HG02970 (cell line): ENCODE results near the gene MED14.
A peak's percentile ranks its signal among the peaks of the same experiment; 100 is the strongest.
"Not testable (repeated sequence)": the region's sequence is repeated elsewhere in the genome, so short reads cannot be mapped to it uniquely, and the experiment has no call there.

Source experiments
- ATAC-seq: cut with Tn5 transposase; IDR thresholded peaks from one replicate; pipeline ENCODE4 v1.9.1; 2021; ENCODE audit warnings: mild to moderate bottlenecking, moderate library complexity, moderate number of reproducible peaks; ENCODE audit not compliant: unreplicated experiment, low FRiP score

The MED14 gene

GRCh38 chrX:40735325-40736169 lies at the start of gene MED14:
TSS of gene MED14 (minus strand) at chrX:40735542. CDS start at chrX:40735412, 130 bp downstream.
- peak; percentile 90 for ATAC-seq

DNA sequence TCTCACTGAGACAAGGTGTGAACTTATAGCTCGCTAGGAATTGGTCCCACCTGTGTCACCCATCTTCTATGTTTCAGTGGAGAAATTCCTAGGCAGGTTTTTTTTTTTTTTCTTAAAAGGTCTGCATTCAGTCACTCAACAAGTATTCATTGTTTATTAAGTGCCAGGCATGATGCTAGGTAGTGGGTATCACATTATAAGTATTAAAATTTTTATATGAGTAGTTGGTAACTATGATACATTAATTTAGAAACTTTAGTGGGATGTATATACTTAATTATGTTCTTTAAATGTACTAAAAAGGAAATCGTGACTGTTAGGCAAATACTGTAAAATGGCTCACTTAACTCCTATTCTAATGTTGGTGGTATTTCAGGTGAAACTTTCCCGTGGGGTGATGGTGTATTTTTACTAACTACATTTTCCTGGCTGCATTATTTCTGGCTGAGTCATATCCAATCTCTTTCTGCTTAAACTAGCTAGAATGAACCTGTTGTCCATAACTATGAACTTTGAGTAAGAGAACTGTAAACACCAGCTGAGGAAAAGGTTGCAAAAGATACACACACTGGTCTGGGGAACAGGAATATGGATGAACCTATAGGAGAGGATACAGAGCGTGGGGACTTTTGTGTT lies 49.3 kb upstream of the MED14 start:
- ATAC-seq: no peak

DNA sequence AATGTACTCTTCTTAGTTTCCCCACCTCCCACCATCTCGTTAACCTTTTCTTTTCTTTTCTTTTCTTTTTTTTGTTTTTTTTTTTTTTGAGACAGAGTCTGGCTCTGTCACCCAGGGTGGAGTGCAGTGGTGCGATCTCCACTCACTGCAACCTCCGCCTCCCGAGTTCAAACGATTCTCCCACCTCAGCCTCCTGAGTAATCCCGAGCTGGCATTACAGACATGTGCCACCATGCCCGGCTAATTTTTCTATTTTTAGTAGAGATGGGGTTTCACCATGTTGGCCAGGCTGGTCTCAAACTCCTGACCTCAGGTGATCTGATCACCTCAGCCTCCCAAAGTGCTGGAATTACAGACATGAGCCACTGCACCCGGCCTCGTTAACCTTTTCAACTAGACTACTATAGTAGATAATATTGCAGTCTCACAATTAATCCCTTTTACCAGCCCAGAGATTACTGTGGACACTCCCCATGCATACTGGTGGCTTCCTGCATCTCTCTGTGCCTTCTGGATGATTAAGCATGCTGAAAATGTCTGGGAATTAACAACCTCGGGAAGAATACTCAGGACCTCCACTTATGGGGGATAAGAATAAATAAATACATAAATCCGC lies 47.4 kb upstream of the MED14 start:
- not testable (repeated sequence) for ATAC-seq

DNA sequence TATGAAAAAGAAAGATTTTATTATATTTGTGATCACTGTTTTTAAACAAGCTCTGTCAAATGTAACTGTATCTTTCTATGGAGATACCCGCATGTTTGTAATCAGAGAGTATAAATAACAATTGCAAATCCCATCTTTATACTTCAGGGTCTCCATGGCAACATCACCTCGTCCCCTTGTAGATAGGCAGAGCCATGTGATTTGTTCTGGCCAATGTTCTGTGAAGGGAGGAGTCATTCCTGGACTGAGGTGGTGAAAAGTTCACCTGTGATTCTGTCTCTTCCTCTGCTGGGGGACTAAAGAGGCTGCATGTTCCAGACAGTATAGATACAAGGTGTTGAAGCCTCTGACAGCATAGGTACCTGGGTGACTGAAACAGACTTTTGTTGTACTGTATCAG lies 45.6 kb upstream of the MED14 start:
- no peak for ATAC-seq

DNA sequence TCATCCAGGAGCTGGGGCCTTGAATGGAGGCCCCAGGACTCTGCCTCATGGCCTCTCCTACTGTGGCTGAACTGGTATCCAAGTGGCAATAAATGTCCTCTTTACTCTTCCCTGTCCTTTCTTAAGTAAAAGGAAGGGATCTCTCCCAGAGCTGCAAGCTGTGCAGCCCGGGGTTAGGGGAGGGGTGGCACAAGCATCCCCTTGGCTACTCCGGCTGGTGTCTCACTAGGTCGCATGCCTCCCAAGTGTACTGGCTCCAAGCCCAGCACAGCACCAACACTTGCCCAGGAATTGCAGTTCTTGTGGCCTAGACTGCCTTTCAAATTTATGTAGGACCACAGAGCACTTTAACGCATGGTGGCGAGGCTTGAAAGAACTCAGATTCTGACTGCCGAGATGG lies 44.7 kb upstream of the MED14 start:
- no peak for ATAC-seq

DNA sequence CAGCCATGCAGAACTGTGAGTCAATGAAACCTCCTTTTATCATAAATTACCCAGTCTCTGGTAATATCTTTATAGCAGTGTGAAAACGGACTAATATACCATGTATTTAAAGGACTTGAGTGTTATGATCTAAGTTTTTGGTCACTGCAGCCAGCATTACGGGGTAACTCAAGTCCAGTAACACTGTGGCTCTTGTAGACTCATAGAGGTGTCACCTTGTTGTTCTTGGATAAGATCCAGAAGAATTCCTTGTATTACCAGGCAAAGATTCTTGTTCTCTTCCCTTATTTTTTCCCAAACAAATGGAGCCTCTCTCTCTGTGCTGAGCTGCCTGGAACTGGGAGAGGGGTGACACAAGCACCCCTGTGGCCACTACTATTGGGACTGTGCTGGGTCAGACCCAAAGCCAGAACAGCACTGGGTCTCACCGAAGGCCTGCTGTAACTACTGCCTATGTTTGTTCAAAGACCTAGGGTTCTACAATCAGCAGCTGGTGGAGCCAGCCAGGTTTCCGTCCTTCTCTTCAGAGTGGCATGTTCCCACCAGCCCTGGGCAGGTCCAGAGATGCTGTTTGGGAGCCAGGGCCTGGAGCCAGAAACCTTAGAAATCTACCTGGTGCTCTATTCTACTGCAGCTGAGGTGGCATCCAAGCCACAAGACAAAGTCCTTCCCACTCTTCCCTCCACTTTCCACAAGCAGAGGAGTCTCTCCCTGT lies 43.7 kb upstream of the MED14 start:
- ATAC-seq: no peak

GRCh38 chrX:40773809-40774208 lies 38.5 kb upstream of the MED14 start:
- ATAC-seq: no peak

GRCh38 chrX:40773188-40773587 lies 37.8 kb upstream of the MED14 start:
- ATAC-seq: no peak

- ATAC-seq: no peak
Measured at GRCh38 chrX:40772290-40772689, 36.9 kb upstream of the MED14 start.

- ATAC-seq: no peak
Measured at GRCh38 chrX:40761762-40762161, 26.4 kb upstream of the MED14 start.

GRCh38 chrX:40759374-40759773 lies 24.0 kb upstream of the MED14 start:
- ATAC-seq: no peak

DNA sequence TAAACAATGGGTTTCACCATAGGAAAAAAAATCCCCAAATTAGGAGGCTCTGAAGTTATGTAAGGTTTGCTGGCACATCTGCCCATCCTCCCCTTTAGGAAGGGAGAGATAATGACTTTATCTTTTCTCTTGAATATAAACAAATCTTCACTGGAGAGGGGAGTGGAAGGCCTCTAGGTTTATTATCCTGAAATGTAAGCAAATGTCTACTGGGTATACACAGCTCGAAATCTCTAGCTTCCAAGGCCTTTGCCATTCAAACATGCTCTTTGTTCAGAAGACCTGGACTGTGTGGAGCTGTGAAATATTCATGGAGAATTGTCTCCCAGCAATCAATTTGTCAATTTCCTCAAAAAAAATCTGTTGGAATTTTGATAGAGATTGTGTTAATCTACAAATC lies 21.7 kb upstream of the MED14 start:
- ATAC-seq: no peak

GRCh38 chrX:40755291-40756249 lies 20.2 kb upstream of the MED14 start:
- no peak for ATAC-seq

DNA sequence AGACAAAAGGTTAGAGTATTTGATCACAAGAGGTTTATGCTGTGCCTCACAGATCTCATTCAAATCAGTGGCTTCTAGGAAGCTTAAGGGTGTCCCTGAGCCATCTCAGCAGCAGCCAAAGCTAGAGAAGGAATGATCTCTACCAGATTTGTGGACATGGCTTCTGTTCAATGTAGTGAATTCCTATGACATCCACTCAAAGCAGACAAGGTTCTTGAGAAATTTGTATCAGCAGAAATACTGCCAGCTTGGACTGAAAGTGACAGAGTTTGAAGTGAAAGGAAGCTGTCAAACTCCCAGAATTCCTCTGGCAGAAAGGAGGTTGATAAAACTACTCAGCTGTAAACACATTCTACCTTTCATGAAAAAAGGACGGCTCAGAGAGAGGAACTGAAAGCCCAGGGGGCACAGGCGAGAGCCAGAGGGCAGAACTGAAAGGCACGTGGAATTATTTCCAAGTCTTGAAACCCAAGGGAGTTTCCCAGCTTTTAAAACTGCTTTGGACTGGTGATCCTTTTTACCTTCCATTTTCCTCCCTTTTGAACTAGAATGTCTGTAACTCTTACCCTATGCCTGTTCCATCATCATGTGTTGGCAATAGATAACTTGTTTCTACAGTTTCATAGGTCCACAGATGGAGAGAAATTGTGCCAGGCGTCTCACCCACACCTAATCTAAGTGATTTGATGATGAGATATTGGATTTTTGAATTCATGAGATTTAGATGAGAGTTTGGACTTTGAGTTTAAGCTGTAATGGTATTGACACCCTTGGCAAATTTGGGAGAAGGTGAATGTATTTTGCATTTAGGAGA lies 14.5 kb upstream of the MED14 start:
- ATAC-seq: no peak

DNA sequence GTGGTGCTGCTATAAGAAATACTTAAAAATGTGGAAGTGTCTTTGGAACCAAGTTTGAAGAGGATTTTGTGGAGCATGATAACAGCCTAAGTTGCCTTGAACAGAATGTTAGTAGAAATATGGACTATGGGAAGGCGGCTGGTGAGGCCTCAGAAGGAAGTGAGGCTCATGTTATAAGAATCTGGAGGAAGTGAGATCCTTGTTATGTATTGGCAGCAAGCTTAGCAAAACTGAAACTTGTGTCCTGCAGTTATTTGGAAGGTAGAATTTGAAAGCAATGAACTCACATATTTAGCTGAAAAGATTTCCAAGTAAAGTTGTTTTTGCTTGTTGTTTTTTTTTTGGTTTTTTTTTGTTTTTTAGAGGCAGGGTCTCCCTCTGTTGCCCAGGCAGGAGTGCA lies 13.6 kb upstream of the MED14 start:
- ATAC-seq: no peak

- ATAC-seq: no peak
Measured at GRCh38 chrX:40746521-40746920, 11.2 kb upstream of the MED14 start.

DNA sequence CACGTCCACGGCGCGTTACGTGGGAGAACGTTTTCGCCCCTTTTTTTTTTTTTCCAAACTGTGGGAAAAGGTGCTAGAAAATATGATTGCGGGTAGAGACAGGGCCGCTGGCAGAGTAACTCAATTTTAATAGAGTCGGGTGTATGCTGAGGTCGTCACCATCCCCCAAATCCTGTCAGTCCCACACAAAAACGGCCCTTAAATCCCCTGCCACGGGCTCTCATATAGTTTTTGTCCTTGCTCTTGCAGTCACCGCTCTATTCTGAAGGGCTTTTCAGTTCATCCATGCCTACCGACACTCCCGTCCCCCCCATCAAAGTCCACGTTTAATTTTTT lies 796 bp upstream of the MED14 start:
- no peak for ATAC-seq

DNA sequence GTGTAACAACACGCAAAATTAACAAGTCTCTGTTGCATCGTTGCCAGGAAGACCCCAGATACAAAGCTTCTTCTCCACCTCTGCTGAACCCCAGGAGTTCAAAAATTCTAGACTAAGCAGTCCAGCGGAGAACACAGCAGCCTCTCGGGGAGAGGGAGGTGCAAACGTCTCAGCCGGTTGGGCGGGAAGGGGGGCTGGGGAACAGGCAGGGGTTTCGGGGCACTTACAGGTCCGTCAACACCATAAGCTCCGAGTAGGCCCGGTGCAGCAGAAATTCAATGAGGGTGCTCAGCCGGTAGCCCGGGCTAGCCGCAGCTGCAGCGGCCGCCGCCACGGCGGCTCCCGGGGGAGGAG lies 394 bp downstream of the MED14 start:
- ATAC-seq: no peak

- no peak for ATAC-seq
Measured at GRCh38 chrX:40733706-40734105, 1.6 kb downstream of the MED14 start.
